GM23338 (cell line): Measurements from ENCODE around the gene FSTL3. TPM values are rescaled to one million over a fixed set of nuclear protein-coding genes. Genes with fewer than 3 reads are reported as not detected.

Source experiments
- ATAC-seq: fragments of 200-7000 bp; cut with Tn5 transposase; 3 replicates; pipeline ENCODE4 v1.9.1; 2020
- DNase-seq: peaks from one replicate; pipeline ENCODE4 v3.0.0-alpha.2; 2015; ENCODE audit warnings: low spot score
- H2AFZ ChIP-seq: fragments of 200-600 bp; sonication (generic); 2 replicates; pipeline ENCODE4 v1.8.0; 2016; ENCODE audit warnings: antibody characterized with exemption, mild to moderate bottlenecking, moderate library complexity
- H3F3A ChIP-seq: fragments of 200-600 bp; sonication (generic); replicated peaks from 2 replicates; pipeline ENCODE4 v1.8.0; 2017; ENCODE audit warnings: antibody characterized with exemption, mixed run types, low read depth
- H3K27ac ChIP-seq: fragments of 200-600 bp; sonication (generic); 2 replicates; pipeline ENCODE4 v1.6.1; 2016; ENCODE audit warnings: low read depth
- H3K27me3 ChIP-seq: fragments of 200-600 bp; sonication (generic); 2 replicates; pipeline ENCODE4 v1.8.0; 2016; ENCODE audit warnings: mild to moderate bottlenecking, mixed run types, moderate library complexity; ENCODE audit not compliant: insufficient read depth
- H3K36me3 ChIP-seq: fragments of 200-600 bp; sonication (generic); 2 replicates; pipeline ENCODE4 v1.8.0; 2016; ENCODE audit warnings: mild to moderate bottlenecking; ENCODE audit not compliant: insufficient read depth
- H3K4me1 ChIP-seq: fragments of 200-600 bp; sonication (generic); 2 replicates; pipeline ENCODE4 v1.8.0; 2016; ENCODE audit warnings: mild to moderate bottlenecking, moderate library complexity; ENCODE audit not compliant: insufficient read depth
- H3K4me2 ChIP-seq: fragments of 200-600 bp; sonication (generic); 2 replicates; pipeline ENCODE4 v1.7.1; 2017; ENCODE audit warnings: mixed run types
- H3K4me3 ChIP-seq: fragments of 200-600 bp; sonication (generic); 2 replicates; pipeline ENCODE4 v1.6.1; 2016; ENCODE audit warnings: mixed run types
- H3K79me2 ChIP-seq: fragments of 200-600 bp; sonication (generic); replicated peaks from 2 replicates; pipeline ENCODE4 v1.8.0; 2017; ENCODE audit warnings: mild to moderate bottlenecking; ENCODE audit not compliant: insufficient read depth
- H3K9me2 ChIP-seq: fragments of 200-600 bp; sonication (generic); 2 replicates; pipeline ENCODE4 v1.8.0; 2017; ENCODE audit not compliant: insufficient read depth
- H4K20me1 ChIP-seq: fragments of 200-600 bp; sonication (generic); replicated peaks from 2 replicates; pipeline ENCODE4 v1.8.0; 2017; ENCODE audit warnings: mild to moderate bottlenecking; ENCODE audit not compliant: insufficient read depth
- H3K27ac Mint-ChIP-seq: 2 replicates; pipeline ENCODE4 v1.8.0; 2020; ENCODE audit warnings: inconsistent platforms, mild to moderate bottlenecking, moderate library complexity, mixed read lengths
- H3K27me3 Mint-ChIP-seq: 3 replicates; pipeline ENCODE4 v1.8.0; 2022; ENCODE audit warnings: low read depth, mild to moderate bottlenecking, moderate library complexity, mixed read lengths, inconsistent platforms; ENCODE audit not compliant: insufficient read depth, poor library complexity
- H3K36me3 Mint-ChIP-seq: 3 replicates; pipeline ENCODE4 v1.8.0; 2021; ENCODE audit warnings: low read depth, mild to moderate bottlenecking, inconsistent platforms, moderate library complexity, mixed read lengths
- H3K4me1 Mint-ChIP-seq: 3 replicates; pipeline ENCODE4 v1.8.0; 2020; ENCODE audit warnings: mild to moderate bottlenecking, inconsistent platforms, mixed read lengths
- H3K4me3 Mint-ChIP-seq: 3 replicates; pipeline ENCODE4 v1.8.0; 2021; ENCODE audit warnings: moderate library complexity, mild to moderate bottlenecking, inconsistent platforms, mixed read lengths
- H3K9me3 Mint-ChIP-seq: 3 replicates; pipeline ENCODE4 v1.8.0; 2020; ENCODE audit warnings: moderate library complexity, mild to moderate bottlenecking, inconsistent platforms, mixed read lengths
- CREB1 ChIP-seq: fragments of 250-450 bp; sonication (Bioruptor Pico); IDR thresholded peaks from 2 replicates; pipeline ENCODE4 v1.5.0; 2020; ENCODE audit warnings: low read depth, mild to moderate bottlenecking, moderate library complexity
- CTCF ChIP-seq, 2 experiments: fragments of 200-600 bp in 1 of 2; sonication (generic) in 1 of 2; conservative IDR thresholded peaks; 2 replicates each; pipeline versions ENCODE4 v1.5.1 to v1.6.1; 2016 to 2017; ENCODE audit warnings: antibody characterized with exemption in 2 of 2, low read depth in 2 of 2, mild to moderate bottlenecking in 2 of 2, moderate library complexity in 1 of 2
- ETS1 ChIP-seq: IDR thresholded peaks from 2 replicates; pipeline ENCODE4 v1.6.1; 2016; ENCODE audit warnings: antibody characterized with exemption
- EZH2 ChIP-seq: fragments of 200-600 bp; sonication (generic); IDR thresholded peaks from one replicate; pipeline ENCODE4 v1.8.0; 2017; ENCODE audit warnings: antibody characterized with exemption, mild to moderate bottlenecking, low read depth; ENCODE audit not compliant: unreplicated experiment
- EZH2phosphoT487 ChIP-seq: fragments of 200-600 bp; sonication (generic); IDR thresholded peaks from one replicate; pipeline ENCODE4 v1.8.1; 2018; ENCODE audit warnings: antibody characterized with exemption; ENCODE audit not compliant: unreplicated experiment
- JUNB ChIP-seq: IDR thresholded peaks from one replicate; pipeline ENCODE4 v1.6.1; 2016; ENCODE audit warnings: antibody characterized with exemption; ENCODE audit not compliant: unreplicated experiment
- NANOG ChIP-seq: IDR thresholded peaks from 2 replicates; pipeline ENCODE4 v1.6.1; 2016; ENCODE audit warnings: antibody characterized with exemption, borderline replicate concordance
- POLR2AphosphoS5 ChIP-seq: IDR thresholded peaks from 2 replicates; pipeline ENCODE4 v1.6.1; 2016; ENCODE audit warnings: antibody characterized with exemption, low read depth
- STAT1 ChIP-seq: IDR thresholded peaks from one replicate; pipeline ENCODE4 v1.6.1; 2016; ENCODE audit warnings: antibody characterized with exemption; ENCODE audit not compliant: unreplicated experiment
- ZNF114 ChIP-seq: fragments of 250-450 bp; sonication (Bioruptor Pico); IDR thresholded peaks from 2 replicates; pipeline ENCODE4 v1.5.0; 2020; ENCODE audit warnings: mild to moderate bottlenecking, moderate library complexity
- ZNF331 ChIP-seq: fragments of 250-450 bp; sonication (Bioruptor Pico); IDR thresholded peaks from 2 replicates; pipeline ENCODE4 v1.5.0; 2020; ENCODE audit warnings: low read depth, mild to moderate bottlenecking, moderate library complexity
- polyA plus RNA-seq: library from polyadenylated mRNA; unstranded; fragments of >200 nt; fragmentation: Nextera tagmentation; extraction: Ambion mirVana; gene quantifications from 2 replicates; pipeline ENCODE4 v1.2.1, GENCODE V29; 2016
- total RNA-seq: library from RNA; depleted of rRNA; stranded (reverse); fragments of >200 nt; shearing (Covaris generic); gene quantifications from 2 replicates; pipeline ENCODE4 v1.2.3, GENCODE V29; 2014
- TF ChIP-seq, protein P1 (sequence below): IDR thresholded peaks from one replicate; pipeline ENCODE4 v1.6.1; 2018; ENCODE audit warnings: antibody characterized with exemption; ENCODE audit not compliant: unreplicated experiment
- TF ChIP-seq, protein P2 (sequence below): fragments of 250-450 bp; sonication (Bioruptor Pico); IDR thresholded peaks from 2 replicates; pipeline ENCODE4 v1.5.0; 2020; ENCODE audit warnings: mild to moderate bottlenecking, moderate library complexity

FSTL3 gene
- total and polyA plus RNA-seq, 2 experiments from 2014 or later = 3.1 to 10.1 TPM

GRCh38 chr19:656751-657559, 19.2 kb upstream of the FSTL3 start:
- DNase-seq = no peak
- Histone ChIP-seq H3K9me2 (no peaks in the 10 kb centered on the region), H3K4me1 (peaks cover 5% of the 10 kb centered on the region), H3F3A (peaks cover 6% of the 10 kb centered on the region; the same call in 1 of the 2 replicates), H4K20me1 (peaks cover 50% of the 10 kb centered on the region), H3K36me3 (no peaks in the 10 kb centered on the region), H3K4me2 (no peak overlapping the region), H3K4me3 (no peak overlapping the region), H3K79me2 (peaks cover 98% of the 10 kb centered on the region), H3K27ac (no peak overlapping the region), H3K27me3 (no peaks in the 10 kb centered on the region), H2AFZ (no peak overlapping the region)
- TF ChIP-seq, protein P1, sequence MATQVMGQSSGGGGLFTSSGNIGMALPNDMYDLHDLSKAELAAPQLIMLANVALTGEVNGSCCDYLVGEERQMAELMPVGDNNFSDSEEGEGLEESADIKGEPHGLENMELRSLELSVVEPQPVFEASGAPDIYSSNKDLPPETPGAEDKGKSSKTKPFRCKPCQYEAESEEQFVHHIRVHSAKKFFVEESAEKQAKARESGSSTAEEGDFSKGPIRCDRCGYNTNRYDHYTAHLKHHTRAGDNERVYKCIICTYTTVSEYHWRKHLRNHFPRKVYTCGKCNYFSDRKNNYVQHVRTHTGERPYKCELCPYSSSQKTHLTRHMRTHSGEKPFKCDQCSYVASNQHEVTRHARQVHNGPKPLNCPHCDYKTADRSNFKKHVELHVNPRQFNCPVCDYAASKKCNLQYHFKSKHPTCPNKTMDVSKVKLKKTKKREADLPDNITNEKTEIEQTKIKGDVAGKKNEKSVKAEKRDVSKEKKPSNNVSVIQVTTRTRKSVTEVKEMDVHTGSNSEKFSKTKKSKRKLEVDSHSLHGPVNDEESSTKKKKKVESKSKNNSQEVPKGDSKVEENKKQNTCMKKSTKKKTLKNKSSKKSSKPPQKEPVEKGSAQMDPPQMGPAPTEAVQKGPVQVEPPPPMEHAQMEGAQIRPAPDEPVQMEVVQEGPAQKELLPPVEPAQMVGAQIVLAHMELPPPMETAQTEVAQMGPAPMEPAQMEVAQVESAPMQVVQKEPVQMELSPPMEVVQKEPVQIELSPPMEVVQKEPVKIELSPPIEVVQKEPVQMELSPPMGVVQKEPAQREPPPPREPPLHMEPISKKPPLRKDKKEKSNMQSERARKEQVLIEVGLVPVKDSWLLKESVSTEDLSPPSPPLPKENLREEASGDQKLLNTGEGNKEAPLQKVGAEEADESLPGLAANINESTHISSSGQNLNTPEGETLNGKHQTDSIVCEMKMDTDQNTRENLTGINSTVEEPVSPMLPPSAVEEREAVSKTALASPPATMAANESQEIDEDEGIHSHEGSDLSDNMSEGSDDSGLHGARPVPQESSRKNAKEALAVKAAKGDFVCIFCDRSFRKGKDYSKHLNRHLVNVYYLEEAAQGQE = no peak
- no peak for TF ChIP-seq CTCF (conservative IDR thresholded peaks at IDR 0.05; ENCODE audit: low read depth in 2 of 2)
- no peak for TF ChIP-seq CREB1
- TF ChIP-seq JUNB = no peak
- TF ChIP-seq STAT1 = no peak
- TF ChIP-seq ETS1 = no peak
- no peak for TF ChIP-seq ZNF331 (CRISPR knock-in tag)
- TF ChIP-seq, protein P2, sequence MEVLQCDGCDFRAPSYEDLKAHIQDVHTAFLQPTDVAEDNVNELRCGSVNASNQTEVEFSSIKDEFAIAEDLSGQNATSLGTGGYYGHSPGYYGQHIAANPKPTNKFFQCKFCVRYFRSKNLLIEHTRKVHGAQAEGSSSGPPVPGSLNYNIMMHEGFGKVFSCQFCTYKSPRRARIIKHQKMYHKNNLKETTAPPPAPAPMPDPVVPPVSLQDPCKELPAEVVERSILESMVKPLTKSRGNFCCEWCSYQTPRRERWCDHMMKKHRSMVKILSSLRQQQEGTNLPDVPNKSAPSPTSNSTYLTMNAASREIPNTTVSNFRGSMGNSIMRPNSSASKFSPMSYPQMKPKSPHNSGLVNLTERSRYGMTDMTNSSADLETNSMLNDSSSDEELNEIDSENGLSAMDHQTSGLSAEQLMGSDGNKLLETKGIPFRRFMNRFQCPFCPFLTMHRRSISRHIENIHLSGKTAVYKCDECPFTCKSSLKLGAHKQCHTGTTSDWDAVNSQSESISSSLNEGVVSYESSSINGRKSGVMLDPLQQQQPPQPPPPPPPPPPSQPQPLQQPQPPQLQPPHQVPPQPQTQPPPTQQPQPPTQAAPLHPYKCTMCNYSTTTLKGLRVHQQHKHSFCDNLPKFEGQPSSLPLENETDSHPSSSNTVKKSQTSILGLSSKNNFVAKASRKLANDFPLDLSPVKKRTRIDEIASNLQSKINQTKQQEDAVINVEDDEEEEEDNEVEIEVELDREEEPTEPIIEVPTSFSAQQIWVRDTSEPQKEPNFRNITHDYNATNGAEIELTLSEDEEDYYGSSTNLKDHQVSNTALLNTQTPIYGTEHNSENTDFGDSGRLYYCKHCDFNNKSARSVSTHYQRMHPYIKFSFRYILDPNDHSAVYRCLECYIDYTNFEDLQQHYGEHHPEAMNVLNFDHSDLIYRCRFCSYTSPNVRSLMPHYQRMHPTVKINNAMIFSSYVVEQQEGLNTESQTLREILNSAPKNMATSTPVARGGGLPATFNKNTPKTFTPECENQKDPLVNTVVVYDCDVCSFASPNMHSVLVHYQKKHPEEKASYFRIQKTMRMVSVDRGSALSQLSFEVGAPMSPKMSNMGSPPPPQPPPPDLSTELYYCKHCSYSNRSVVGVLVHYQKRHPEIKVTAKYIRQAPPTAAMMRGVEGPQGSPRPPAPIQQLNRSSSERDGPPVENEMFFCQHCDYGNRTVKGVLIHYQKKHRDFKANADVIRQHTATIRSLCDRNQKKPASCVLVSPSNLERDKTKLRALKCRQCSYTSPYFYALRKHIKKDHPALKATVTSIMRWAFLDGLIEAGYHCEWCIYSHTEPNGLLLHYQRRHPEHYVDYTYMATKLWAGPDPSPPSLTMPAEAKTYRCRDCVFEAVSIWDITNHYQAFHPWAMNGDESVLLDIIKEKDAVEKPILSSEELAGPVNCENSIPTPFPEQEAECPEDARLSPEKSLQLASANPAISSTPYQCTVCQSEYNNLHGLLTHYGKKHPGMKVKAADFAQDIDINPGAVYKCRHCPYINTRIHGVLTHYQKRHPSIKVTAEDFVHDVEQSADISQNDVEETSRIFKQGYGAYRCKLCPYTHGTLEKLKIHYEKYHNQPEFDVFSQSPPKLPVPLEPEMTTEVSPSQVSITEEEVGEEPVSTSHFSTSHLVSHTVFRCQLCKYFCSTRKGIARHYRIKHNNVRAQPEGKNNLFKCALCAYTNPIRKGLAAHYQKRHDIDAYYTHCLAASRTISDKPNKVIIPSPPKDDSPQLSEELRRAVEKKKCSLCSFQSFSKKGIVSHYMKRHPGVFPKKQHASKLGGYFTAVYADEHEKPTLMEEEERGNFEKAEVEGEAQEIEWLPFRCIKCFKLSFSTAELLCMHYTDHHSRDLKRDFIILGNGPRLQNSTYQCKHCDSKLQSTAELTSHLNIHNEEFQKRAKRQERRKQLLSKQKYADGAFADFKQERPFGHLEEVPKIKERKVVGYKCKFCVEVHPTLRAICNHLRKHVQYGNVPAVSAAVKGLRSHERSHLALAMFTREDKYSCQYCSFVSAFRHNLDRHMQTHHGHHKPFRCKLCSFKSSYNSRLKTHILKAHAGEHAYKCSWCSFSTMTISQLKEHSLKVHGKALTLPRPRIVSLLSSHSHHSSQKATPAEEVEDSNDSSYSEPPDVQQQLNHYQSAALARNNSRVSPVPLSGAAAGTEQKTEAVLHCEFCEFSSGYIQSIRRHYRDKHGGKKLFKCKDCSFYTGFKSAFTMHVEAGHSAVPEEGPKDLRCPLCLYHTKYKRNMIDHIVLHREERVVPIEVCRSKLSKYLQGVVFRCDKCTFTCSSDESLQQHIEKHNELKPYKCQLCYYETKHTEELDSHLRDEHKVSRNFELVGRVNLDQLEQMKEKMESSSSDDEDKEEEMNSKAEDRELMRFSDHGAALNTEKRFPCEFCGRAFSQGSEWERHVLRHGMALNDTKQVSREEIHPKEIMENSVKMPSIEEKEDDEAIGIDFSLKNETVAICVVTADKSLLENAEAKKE (CRISPR knock-in tag) = no peak
- no peak for TF ChIP-seq EZH2phosphoT487
- TF ChIP-seq EZH2 = no peak
- TF ChIP-seq ZNF114 = no peak
- no peak for TF ChIP-seq NANOG
- no peak for TF ChIP-seq POLR2AphosphoS5
- peaks cover 13% of the 10 kb centered on the region for H3K4me1 Mint-ChIP-seq
- H3K27ac Mint-ChIP-seq = no peak overlapping the region
- H3K9me3 Mint-ChIP-seq = no peaks in the 10 kb centered on the region
- ATAC-seq = no peak
- peaks cover 15% of the 10 kb centered on the region for H3K36me3 Mint-ChIP-seq
- H3K4me3 Mint-ChIP-seq = no peak overlapping the region
- H3K27me3 Mint-ChIP-seq = peaks cover 8% of the 10 kb centered on the region
